Calu3 (cell line): ENCODE results near the gene SELP. TPM values are rescaled to one million over a fixed set of nuclear protein-coding genes. Genes with fewer than 3 reads are reported as not detected.

Experiments
- BruUV-seq: library from RNA; stranded (reverse); fragments of 400-500 nt; replicated peaks from 2 replicates; lab custom pipeline; 2021; lab: Mats Ljungman, UMichigan
- CTCF ChIA-PET: fragments of 300-600 bp; sonication (Branson Sonifier 250); formaldehyde crosslinking; loops from one replicate; lab custom pipeline; 2022; ENCODE audit warnings: antibody characterized with exemption; lab: Charles Lee
- DNase-seq: peaks from one replicate; pipeline ENCODE4 v3.0.0; 2022
- H3K27ac Mint-ChIP-seq: one replicate; pipeline ENCODE4 v1.8.0; 2022; ENCODE audit warnings: mixed read lengths; ENCODE audit not compliant: unreplicated experiment
- H3K27me3 Mint-ChIP-seq: one replicate; pipeline ENCODE4 v1.8.0; 2022; ENCODE audit warnings: mixed read lengths; ENCODE audit not compliant: unreplicated experiment
- H3K36me3 Mint-ChIP-seq: one replicate; pipeline ENCODE4 v1.8.0; 2022; ENCODE audit warnings: mild to moderate bottlenecking, moderate library complexity, mixed read lengths; ENCODE audit not compliant: insufficient read depth, unreplicated experiment
- H3K4me1 Mint-ChIP-seq: one replicate; pipeline ENCODE4 v1.8.0; 2022; ENCODE audit warnings: mild to moderate bottlenecking, low read depth, mixed read lengths; ENCODE audit not compliant: unreplicated experiment
- H3K4me3 Mint-ChIP-seq: one replicate; pipeline ENCODE4 v1.8.0; 2022; ENCODE audit warnings: mild to moderate bottlenecking, low read depth, moderate library complexity, mixed read lengths; ENCODE audit not compliant: unreplicated experiment
- H3K9me3 Mint-ChIP-seq: one replicate; pipeline ENCODE4 v1.8.0; 2022; ENCODE audit warnings: low read depth, mixed read lengths; ENCODE audit not compliant: unreplicated experiment
- CTCF ChIP-seq: fragments of 200-600 bp; IDR thresholded peaks from one replicate; pipeline ENCODE4 v1.8.0; 2022; ENCODE audit warnings: antibody characterized with exemption; ENCODE audit not compliant: unreplicated experiment
- intact Hi-C: fragments of 100-400 bp; cut with micrococcal nuclease; formaldehyde crosslinking; loops from one replicate; pipeline ENCODE4 v1.10.0; 2022; ENCODE audit not compliant: unreplicated experiment
- total RNA-seq: library from RNA; stranded (reverse); gene quantifications from 2 replicates; pipeline ENCODE4 v1.2.3, GENCODE V29; 2022

The SELP gene
- total RNA-seq, 1 experiment from 2014 or later: 0.47 TPM

- TF ChIP-seq CTCF: no peak
- no peak for DNase-seq
- H3K4me3 Mint-ChIP-seq: no peak overlapping the region
- no peaks in the 10 kb centered on the region for H3K36me3 Mint-ChIP-seq
- peaks cover 31% of the 10 kb centered on the region for H3K4me1 Mint-ChIP-seq
- peaks cover 2% of the 10 kb centered on the region for H3K9me3 Mint-ChIP-seq
- BruUV-seq: no TSS peak
- no peaks in the 10 kb centered on the region for H3K27me3 Mint-ChIP-seq
- CTCF ChIA-PET: no interaction called here
- intact Hi-C loops: no loop called here
- H3K27ac Mint-ChIP-seq: no peak overlapping the region
These were observed 55.6 kb downstream of the SELP start for GRCh38 chr1:169574336-169574735.

- peak overlapping the region; percentile 1 for H3K27ac Mint-ChIP-seq
- intact Hi-C loops: no loop called here
- BruUV-seq: no TSS peak
- H3K4me3 Mint-ChIP-seq: no peak overlapping the region
- no peak for DNase-seq
- H3K36me3 Mint-ChIP-seq: no peaks in the 10 kb centered on the region
- peaks cover 2% of the 10 kb centered on the region for H3K9me3 Mint-ChIP-seq
- no peaks in the 10 kb centered on the region for H3K27me3 Mint-ChIP-seq
- H3K4me1 Mint-ChIP-seq: peaks cover 39% of the 10 kb centered on the region
- no peak for TF ChIP-seq CTCF
- CTCF ChIA-PET: interaction anchor here (1.0 kb wide), 1 partner anchor 14 kb away, joined by 7 read pairs; the partner anchor contains the start of gene F5
These were observed 57.7 kb downstream of the SELP start for GRCh38 chr1:169572187-169572586.

- no peak overlapping the region for H3K27ac Mint-ChIP-seq
- CTCF ChIA-PET: no interaction called here
- intact Hi-C loops: no loop called here
- no peak for DNase-seq
- BruUV-seq: no TSS peak
- peaks cover 2% of the 10 kb centered on the region for H3K9me3 Mint-ChIP-seq
- H3K36me3 Mint-ChIP-seq: no peaks in the 10 kb centered on the region
- H3K27me3 Mint-ChIP-seq: no peaks in the 10 kb centered on the region
- no peak overlapping the region for H3K4me3 Mint-ChIP-seq
- H3K4me1 Mint-ChIP-seq: peaks cover 42% of the 10 kb centered on the region
- no peak for TF ChIP-seq CTCF
These were observed 58.5 kb downstream of the SELP start for GRCh38 chr1:169571450-169571849.

GRCh38 chr1:169570172-169570574 is 59.8 kb downstream of the SELP start:
- H3K4me1 Mint-ChIP-seq: peaks cover 55% of the 10 kb centered on the region
- no peak for TF ChIP-seq CTCF
- H3K36me3 Mint-ChIP-seq: no peaks in the 10 kb centered on the region
- peak overlapping the region; percentile 9 for H3K4me3 Mint-ChIP-seq
- intact Hi-C loops: no loop called here
- CTCF ChIA-PET: no interaction called here
- no peaks in the 10 kb centered on the region for H3K27me3 Mint-ChIP-seq
- no peak overlapping the region for H3K27ac Mint-ChIP-seq
- no TSS peak for BruUV-seq
- DNase-seq: peak; percentile 31
- H3K9me3 Mint-ChIP-seq: peaks cover under 1% of the 10 kb centered on the region
